NT2/D1 (cell line): ENCODE results near the gene PCNX4.

Source experiments
- YY1 ChIP-seq: IDR thresholded peaks from 2 replicates; pipeline ENCODE4 v1.6.1; 2011; ENCODE audit not compliant: insufficient read length, insufficient read depth
- ZNF274 ChIP-seq: IDR thresholded peaks from 2 replicates; pipeline ENCODE4 v1.6.1; 2011; ENCODE audit warnings: mild to moderate bottlenecking, low read depth, low read length

DNA sequence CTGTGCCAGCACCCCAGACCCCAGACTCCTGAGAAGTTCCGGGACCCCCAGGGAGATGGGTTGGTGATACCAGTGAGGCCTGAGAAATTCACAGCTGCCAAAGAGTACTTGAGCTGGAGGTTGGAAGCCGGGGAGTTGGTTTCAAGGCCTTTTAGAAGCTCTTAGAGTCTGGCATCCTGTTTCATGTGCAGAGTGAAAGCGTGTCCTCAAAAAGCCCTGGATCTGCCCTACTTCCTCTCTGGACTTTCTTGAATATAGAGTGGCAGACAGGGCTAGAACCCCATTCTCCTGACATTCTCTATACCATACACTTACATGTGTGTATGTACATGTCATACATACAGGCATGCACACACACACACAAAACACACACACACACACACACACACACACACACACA lies 126.0 kb downstream of the PCNX4 start:
- TF ChIP-seq ZNF274 (no peak), YY1 (no peak)
